OCI-LY7 (cell line): ENCODE measurements around the gene TTC9C. TPM values are rescaled to one million over a fixed set of nuclear protein-coding genes. Genes with fewer than 3 reads are reported as not detected.

Experiments used
- BruUV-seq: library from RNA; stranded (reverse); fragments of 400-500 nt; replicated peaks from 2 replicates; lab custom pipeline; 2021; lab: Mats Ljungman, UMichigan
- CTCF ChIA-PET: fragments of 300-600 bp; sonication (Branson Sonifier 250); formaldehyde crosslinking; loops from one replicate; lab custom pipeline; 2022; ENCODE audit warnings: antibody characterized with exemption; ENCODE audit not compliant: unreplicated experiment; lab: Charles Lee
- POLR2A ChIA-PET: fragments of 300-600 bp; sonication (Branson Sonifier 250); formaldehyde crosslinking; loops from one replicate; lab custom pipeline; 2022; ENCODE audit warnings: antibody characterized with exemption; lab: Charles Lee
- DNase-seq: peaks from one replicate; pipeline ENCODE4 v3.0.0-alpha.2; 2015; ENCODE audit warnings: low spot score
- H2AFZ ChIP-seq: fragments of 200-600 bp; sonication (generic), shearing (Covaris generic); 2 replicates; pipeline ENCODE4 v1.6.1; 2014; ENCODE audit warnings: mild to moderate bottlenecking, antibody characterized with exemption, low read length, moderate library complexity
- H3K27ac ChIP-seq: fragments of 200-600 bp; sonication (generic); 2 replicates; pipeline ENCODE4 v1.5.1; 2014; ENCODE audit warnings: mixed run types, low read depth, mild to moderate bottlenecking, moderate library complexity, low read length, inconsistent platforms; ENCODE audit not compliant: poor library complexity, severe bottlenecking
- H3K36me3 ChIP-seq: fragments of 200-600 bp; sonication (generic); 2 replicates; pipeline ENCODE4 v1.6.1; 2014; ENCODE audit warnings: mild to moderate bottlenecking, antibody characterized with exemption, low read length, moderate library complexity, mixed read lengths; ENCODE audit not compliant: insufficient read depth
- H3K4me1 ChIP-seq: fragments of 200-600 bp; sonication (generic); 2 replicates; pipeline ENCODE4 v1.5.1; 2014; ENCODE audit warnings: mild to moderate bottlenecking, low read length; ENCODE audit not compliant: insufficient read depth, poor library complexity, severe bottlenecking
- H3K4me2 ChIP-seq: fragments of 200-600 bp; sonication (generic); 2 replicates; pipeline ENCODE4 v1.6.1; 2014; ENCODE audit warnings: mild to moderate bottlenecking, low read length
- H3K4me3 ChIP-seq: fragments of 200-600 bp; sonication (generic); 2 replicates; pipeline ENCODE4 v1.5.1; 2014; ENCODE audit warnings: mild to moderate bottlenecking, low read depth, low read length; ENCODE audit not compliant: poor library complexity, severe bottlenecking
- H3K79me2 ChIP-seq: fragments of 200-600 bp; sonication (generic); 2 replicates; pipeline ENCODE4 v1.6.1; 2016; ENCODE audit warnings: low read depth, mild to moderate bottlenecking, low read length, moderate library complexity, mixed read lengths; ENCODE audit not compliant: insufficient read depth
- H3K9me2 ChIP-seq: fragments of 200-600 bp; sonication (generic); 2 replicates; pipeline ENCODE4 v1.6.1; 2016; ENCODE audit warnings: mild to moderate bottlenecking, low read length, mixed read lengths; ENCODE audit not compliant: insufficient read depth
- H3K9me3 ChIP-seq: fragments of 200-600 bp; sonication (generic); 2 replicates; pipeline ENCODE4 v1.6.1; 2014; ENCODE audit warnings: mild to moderate bottlenecking, mixed run types, low read length, mixed read lengths
- H4K20me1 ChIP-seq: fragments of 200-600 bp; sonication (generic); 2 replicates; pipeline ENCODE4 v1.6.1; 2014; ENCODE audit warnings: mild to moderate bottlenecking, antibody characterized with exemption, low read length, moderate library complexity, mixed read lengths; ENCODE audit not compliant: insufficient read depth
- CTCF ChIP-seq: fragments of 200-600 bp; sonication (generic); conservative IDR thresholded peaks from 2 replicates; pipeline ENCODE4 v1.5.1; 2014; ENCODE audit warnings: mild to moderate bottlenecking, antibody characterized with exemption, low read length, moderate library complexity, mixed read lengths
- EZH2phosphoT487 ChIP-seq: fragments of 200-600 bp; sonication (generic); IDR thresholded peaks from 2 replicates; pipeline ENCODE4 v1.6.1; 2018; ENCODE audit warnings: low read depth, borderline replicate concordance, mild to moderate bottlenecking, mixed run types, antibody characterized with exemption, low read length, moderate library complexity, mixed read lengths
- intact Hi-C: fragments of 100-400 bp; cut with micrococcal nuclease; formaldehyde crosslinking; loops from one replicate; pipeline ENCODE4 v1.10.0; 2022; ENCODE audit not compliant: unreplicated experiment
- total RNA-seq, 2 experiments: library from RNA; depleted of rRNA in 1 of 2; stranded (reverse); fragments of >200 nt in 1 of 2; shearing (Covaris generic) in 1 of 2; gene quantifications; 2 replicates each; pipeline ENCODE4 v1.2.3, GENCODE V29; 2014 to 2022

Gene TTC9C
- total RNA-seq, 2 experiments from 2014 or later: 51.7 to 70.2 TPM

GRCh38 chr11:62774407-62774806, 46.1 kb downstream of the TTC9C start:
- no peak for DNase-seq
- Histone ChIP-seq H3K4me1 (peaks cover 32% of the 10 kb centered on the region), H4K20me1 (no peaks in the 10 kb centered on the region), H3K79me2 (peaks cover 24% of the 10 kb centered on the region; the same call in 1 of the 2 replicates), H3K4me3 (no peak overlapping the region), H3K9me3 (no peaks in the 10 kb centered on the region), H3K27ac (no peak overlapping the region), H3K4me2 (no peak overlapping the region), H3K36me3 (peaks cover 34% of the 10 kb centered on the region), H2AFZ (no peak overlapping the region), H3K9me2 (no peaks in the 10 kb centered on the region)
- TF ChIP-seq EZH2phosphoT487 (no peak), CTCF (no peak)
- intact Hi-C loops: loop anchor here (5.0 kb wide), 1 partner anchor 102 kb away; the partner anchor contains the start of genes LBHD1 and UQCC3
- POLR2A ChIA-PET: interaction anchor here (0.5 to 1.1 kb wide), 6 partner anchors 18 to 95 kb away, joined by 3 to 8 read pairs (median 4); no protein-coding TSS in a partner anchor
- CTCF ChIA-PET: no interaction called here
- BruUV-seq: no TSS peak

GRCh38 chr11:62775646-62776045, 47.4 kb downstream of the TTC9C start:
- H3K4me2 ChIP-seq: no peak overlapping the region
- no peaks in the 10 kb centered on the region for H3K9me2 ChIP-seq
- no peak for DNase-seq
- peaks cover 24% of the 10 kb centered on the region; the same call in 1 of the 2 replicates for H3K79me2 ChIP-seq
- POLR2A ChIA-PET: interaction anchor here (0.6 to 1.6 kb wide), 2 partner anchors 22 to 1407 kb away, joined by 5 to 6 read pairs; partner anchors contain the start of gene ZBTB3
- H3K27ac ChIP-seq: no peak overlapping the region
- BruUV-seq: no TSS peak
- no peak for TF ChIP-seq EZH2phosphoT487
- TF ChIP-seq CTCF: no peak
- peaks cover 39% of the 10 kb centered on the region for H3K36me3 ChIP-seq
- CTCF ChIA-PET: no interaction called here
- H3K9me3 ChIP-seq: no peaks in the 10 kb centered on the region
- no peaks in the 10 kb centered on the region for H4K20me1 ChIP-seq
- H2AFZ ChIP-seq: no peak overlapping the region
- no peak overlapping the region for H3K4me3 ChIP-seq
- peaks cover 20% of the 10 kb centered on the region for H3K4me1 ChIP-seq
- intact Hi-C loops: no loop called here

GRCh38 chr11:62777389-62777788, 49.1 kb downstream of the TTC9C start:
- intact Hi-C loops: no loop called here
- Histone ChIP-seq H3K79me2 (peaks cover 16% of the 10 kb centered on the region; the same call in 1 of the 2 replicates), H2AFZ (no peak overlapping the region), H3K36me3 (peaks cover 51% of the 10 kb centered on the region), H3K4me1 (peaks cover 12% of the 10 kb centered on the region), H3K27ac (no peak overlapping the region), H3K4me2 (no peak overlapping the region), H3K4me3 (no peak overlapping the region), H4K20me1 (no peaks in the 10 kb centered on the region), H3K9me3 (no peaks in the 10 kb centered on the region), H3K9me2 (no peaks in the 10 kb centered on the region)
- no TSS peak for BruUV-seq
- POLR2A ChIA-PET: no interaction called here
- no peak for DNase-seq
- CTCF ChIA-PET: no interaction called here
- TF ChIP-seq EZH2phosphoT487 (no peak), CTCF (no peak)
